Heart left ventricle (tissue), 13 donors: ENCODE measurements around the gene HIPK2.

Experiments used
- POLR2A ChIP-seq, 2 donors: fragments of 450-650 bp; IDR thresholded peaks; one replicate each; pipeline ENCODE4 v1.6.1; 2017; ENCODE audit warnings: antibody characterized with exemption in 2 of 2, mild to moderate bottlenecking in 2 of 2, moderate library complexity in 2 of 2
- TF ChIP-seq, protein P1 (sequence below), 12 donors: fragments of 200-600 bp; sonication (generic) in 4 of 12; IDR thresholded peaks; one replicate each; pipeline versions ENCODE4 v1.5.0 to v1.8.0; 2018 to 2022; ENCODE audit warnings: antibody characterized with exemption in 12 of 12, mild to moderate bottlenecking in 5 of 12
- donor health status: ischemic (EF 13 %, LVEDD 7.1; RV severe dilation, severe dysfunction).
- donor health status: DM: no; HTN: yes; CAD: no.
- donor health status: DM: no; HTN: no; CAD: no.
- donor health status: ischemic (EF 25% LVEDD 6.9; RV normal size, moderate dysfunction).
- donor health status: ischemic (EF 25% LVEDD 5.7; RV mildly dilated, moderate dysfunction).
- donor health status: ischemic (EF 35%, LVEDD 5.7; RV mildly dilated, moderate dysfunction).
- donor health status: nonischemic (EF 11% LVEDD 7.7; RV severe dilation, severe dysfunction).
- donor health status: DM: yes; HTN: yes; CAD: no.
- donor health status: PGD.
- donor health status: ischemic (EF 29% LVEDD 5.4; RV normal size, mild dysfunction).
- donor health status: nonischemic (EF 23%, LVEDD 6.1; RV moderate dilation, normal function).

GRCh38 chr7:139630643-139631519, 146.9 kb downstream of the HIPK2 start:
- TF ChIP-seq, protein P1, sequence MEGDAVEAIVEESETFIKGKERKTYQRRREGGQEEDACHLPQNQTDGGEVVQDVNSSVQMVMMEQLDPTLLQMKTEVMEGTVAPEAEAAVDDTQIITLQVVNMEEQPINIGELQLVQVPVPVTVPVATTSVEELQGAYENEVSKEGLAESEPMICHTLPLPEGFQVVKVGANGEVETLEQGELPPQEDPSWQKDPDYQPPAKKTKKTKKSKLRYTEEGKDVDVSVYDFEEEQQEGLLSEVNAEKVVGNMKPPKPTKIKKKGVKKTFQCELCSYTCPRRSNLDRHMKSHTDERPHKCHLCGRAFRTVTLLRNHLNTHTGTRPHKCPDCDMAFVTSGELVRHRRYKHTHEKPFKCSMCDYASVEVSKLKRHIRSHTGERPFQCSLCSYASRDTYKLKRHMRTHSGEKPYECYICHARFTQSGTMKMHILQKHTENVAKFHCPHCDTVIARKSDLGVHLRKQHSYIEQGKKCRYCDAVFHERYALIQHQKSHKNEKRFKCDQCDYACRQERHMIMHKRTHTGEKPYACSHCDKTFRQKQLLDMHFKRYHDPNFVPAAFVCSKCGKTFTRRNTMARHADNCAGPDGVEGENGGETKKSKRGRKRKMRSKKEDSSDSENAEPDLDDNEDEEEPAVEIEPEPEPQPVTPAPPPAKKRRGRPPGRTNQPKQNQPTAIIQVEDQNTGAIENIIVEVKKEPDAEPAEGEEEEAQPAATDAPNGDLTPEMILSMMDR (IDR thresholded peaks at IDR 0.05), result no peak
- TF ChIP-seq POLR2A (IDR thresholded peaks at IDR 0.05), result no peak
